K562 (cell line): ENCODE results near the gene NFKBIA. TPM values are rescaled to one million over a fixed set of nuclear protein-coding genes. Genes with fewer than 3 reads are reported as not detected.
A peak's percentile ranks its signal among the peaks of the same experiment; 100 is the strongest.

Experiments used
- ATAC-seq: fragments of 200-7000 bp; cut with Tn5 transposase; 3 replicates; pipeline ENCODE4 v1.9.1; 2020; ENCODE audit warnings: moderate library complexity
- BruUV-seq: library from RNA; stranded (reverse); fragments of 400-500 nt; replicated peaks from 2 replicates; lab custom pipeline; 2021; lab: Mats Ljungman, UMichigan
- CTCF ChIA-PET: fragments of 300-600 bp; formaldehyde crosslinking; extraction: SDS; loops from one replicate; lab custom pipeline; 2021; ENCODE audit warnings: low intra/inter-chr PET ratio; lab: Yijun Ruan, JAX
- POLR2A ChIA-PET: fragments of 300-600, 350-650 bp; sonication (Branson Sonifier 250); formaldehyde crosslinking; extraction: SDS; loops from one replicate; lab custom pipeline; 2021; ENCODE audit warnings: antibody characterized with exemption, inconsistent platforms; lab: Yijun Ruan, JAX
- DNase-seq, 4 experiments: peaks; one replicate each; pipeline versions ENCODE4 v3.0.0 to v3.0.0-alpha.2; 2011 to 2018; ENCODE audit warnings: low spot score in 3 of 4, mixed read lengths in 3 of 4; ENCODE audit errors: extremely low read depth in 1 of 4
- FAIRE-seq: peaks from 2 replicates; lab custom pipeline; 2011; peaks lifted over from hg19 to GRCh38; lab: Jason Lieb, UNC
- H2AFZ ChIP-seq: 2 replicates; pipeline ENCODE4 v1.6.0; 2011; ENCODE audit warnings: low read depth, low read length, control low read depth, inconsistent platforms
- H3K27ac ChIP-seq: fragments of 200-600 bp; 3 replicates; pipeline ENCODE4 v1.8.0; 2011; ENCODE audit warnings: low read depth, mild to moderate bottlenecking, control low read depth, inconsistent platforms, low read length, moderate library complexity, mixed read lengths; ENCODE audit errors: extremely low read depth
- H3K27me3 ChIP-seq, 2 experiments: fragments of 300-600 bp in 1 of 2; 2 replicates in 1 of 2; 3 replicates in 1 of 2; pipeline versions ENCODE4 v1.6.0 to v1.8.0; 2011; ENCODE audit warnings: inconsistent platforms in 2 of 2, low read length in 2 of 2, mild to moderate bottlenecking in 1 of 2, mixed read lengths in 1 of 2, moderate library complexity in 1 of 2; ENCODE audit not compliant: control insufficient read depth in 2 of 2, insufficient read depth in 2 of 2
- H3K36me3 ChIP-seq: fragments of 300-600 bp; 3 replicates; pipeline ENCODE4 v1.8.0; 2011; ENCODE audit warnings: mild to moderate bottlenecking, low read length, inconsistent platforms; ENCODE audit not compliant: control insufficient read depth, insufficient read depth
- H3K4me1 ChIP-seq, 2 experiments: fragments of 200-600 bp in 1 of 2; replicated peaks in 1 of 2; 2 replicates in 1 of 2; 3 replicates in 1 of 2; pipeline versions ENCODE4 v1.5.1 to v1.8.0; 2011; ENCODE audit warnings: inconsistent platforms in 2 of 2, low read length in 2 of 2, mild to moderate bottlenecking in 1 of 2, mixed read lengths in 1 of 2, moderate library complexity in 1 of 2; ENCODE audit not compliant: control insufficient read depth in 2 of 2, insufficient read depth in 2 of 2
- H3K4me2 ChIP-seq: 2 replicates; pipeline ENCODE4 v1.6.1; 2011; ENCODE audit warnings: low read length, control low read depth, inconsistent platforms, mixed read lengths; ENCODE audit not compliant: insufficient read depth
- H3K4me3 ChIP-seq: fragments of 200-600 bp; sonication (generic), shearing (Covaris generic); 2 replicates; pipeline ENCODE4 v1.5.1; 2016; ENCODE audit warnings: control low read depth, inconsistent platforms
- H3K79me2 ChIP-seq: fragments of 200-600 bp; 3 replicates; pipeline ENCODE4 v1.8.0; 2011; ENCODE audit warnings: low read length, inconsistent platforms; ENCODE audit not compliant: control insufficient read depth, insufficient read depth
- H3K9ac ChIP-seq, 2 experiments: 2 replicates each; pipeline versions ENCODE4 v1.6.0 to v1.6.1; 2011; ENCODE audit warnings: low read depth in 2 of 2, low read length in 2 of 2, control low read depth in 1 of 2, inconsistent platforms in 1 of 2, mild to moderate bottlenecking in 1 of 2, mixed read lengths in 1 of 2; ENCODE audit not compliant: insufficient read depth in 1 of 2
- H3K9me1 ChIP-seq: one replicate; pipeline ENCODE4 v1.6.0; 2011; ENCODE audit warnings: inconsistent platforms, mild to moderate bottlenecking, low read length, moderate library complexity; ENCODE audit not compliant: control insufficient read depth, insufficient read depth
- H3K9me3 ChIP-seq: replicated peaks from 2 replicates; pipeline ENCODE4 v1.5.1; 2011; ENCODE audit warnings: low read depth, low read length, inconsistent platforms; ENCODE audit not compliant: control insufficient read depth, insufficient read depth
- H4K20me1 ChIP-seq: replicated peaks from 2 replicates; pipeline ENCODE4 v1.6.1; 2011; ENCODE audit warnings: low read length, inconsistent platforms, mixed read lengths; ENCODE audit not compliant: control insufficient read depth, insufficient read depth
- ARID2 ChIP-seq: fragments of 450-650 bp; IDR thresholded peaks from 2 replicates; pipeline ENCODE4 v1.6.1; 2017; ENCODE audit warnings: antibody characterized with exemption, mild to moderate bottlenecking
- LEF1 ChIP-seq: fragments of 450-650 bp; IDR thresholded peaks from 2 replicates; pipeline ENCODE4 v1.6.1; 2016; ENCODE audit warnings: mild to moderate bottlenecking
- MTA2 ChIP-seq: fragments of 450-650 bp; IDR thresholded peaks from 2 replicates; pipeline ENCODE4 v1.6.1; 2016; ENCODE audit warnings: low read depth
- POLR3A ChIP-seq: IDR thresholded peaks from 2 replicates; pipeline ENCODE4 v1.6.1; 2011; ENCODE audit warnings: borderline replicate concordance, mild to moderate bottlenecking, moderate library complexity; ENCODE audit not compliant: insufficient read length, insufficient read depth; ENCODE audit errors: extremely low read depth
- SAP30 ChIP-seq: fragments of 200-600 bp; sonication (generic); IDR thresholded peaks from 2 replicates; pipeline ENCODE4 v1.6.1; 2012; ENCODE audit warnings: borderline replicate concordance, low read depth, mild to moderate bottlenecking, moderate library complexity, low read length, control low read depth, inconsistent platforms; ENCODE audit not compliant: insufficient read depth, poor library complexity, severe bottlenecking
- ZBTB12 ChIP-seq: fragments of 250-450 bp; sonication (Bioruptor Pico); IDR thresholded peaks from 2 replicates; pipeline ENCODE4 v1.4.0; 2020
- ZKSCAN3 ChIP-seq: fragments of 250-450 bp; sonication (Bioruptor Pico); IDR thresholded peaks from 2 replicates; pipeline ENCODE4 v1.4.0; 2020
- ZNF57 ChIP-seq: fragments of 450-650 bp; formaldehyde crosslinking; IDR thresholded peaks from 2 replicates; pipeline ENCODE4 v1.4.0; 2020; ENCODE audit warnings: mild to moderate bottlenecking, moderate library complexity
- ZNF77 ChIP-seq: fragments of 250-450 bp; sonication (Bioruptor Pico); IDR thresholded peaks from 2 replicates; pipeline ENCODE4 v1.5.0; 2020
- WGBS: fragments of 100-300 bp; shearing (Covaris generic); methylation state at CpG from one replicate; pipeline ENCODE4 v1.1.6; 2016; ENCODE audit warnings: low coverage, mixed read lengths; ENCODE audit not compliant: insufficient coverage; ENCODE audit errors: missing lambda C conversion rate; 5-methylcytosine and 5-hydroxymethylcytosine counted together
- in situ Hi-C: fragments of 300-500 bp; cut with MboI; formaldehyde crosslinking; loops from 4 replicates; pipeline ENCODE4 v1.15.0; 2018; ENCODE audit warnings: inconsistent platforms, mixed read lengths
- intact Hi-C: fragments of 100-400 bp; cut with micrococcal nuclease; formaldehyde crosslinking; loops from 2 replicates; pipeline ENCODE4 v1.14.2; 2022
- polyA plus RNA-seq, 8 experiments: library from polyadenylated mRNA; depleted of rRNA in 4 of 8; stranded (reverse) in 5 of 8; unstranded in 3 of 8; fragments of >200 nt; fragmentation: Nextera tagmentation in 2 of 8; fragmentation: Illumina TruSeq in 1 of 8; extraction: Ambion mirVana in 2 of 8; extraction: Trizol in 1 of 8; gene quantifications; 2 replicates each; pipeline versions ENCODE4 v1.2.1 to v1.2.3, GENCODE V29; 2011 to 2014; ENCODE audit warnings: inconsistent platforms in 1 of 8, missing spikeins in 1 of 8
- total RNA-seq, 7 experiments: library from RNA; depleted of rRNA in 6 of 7; stranded (reverse); fragments of >200 nt in 6 of 7; fragmentation: Illumina TruSeq in 2 of 7; extraction: Trizol in 2 of 7; gene quantifications; 2 replicates each; pipeline versions ENCODE4 v1.2.1 to v1.2.3, GENCODE V29; 2011 to 2021; ENCODE audit warnings: low replicate concordance in 1 of 7

The NFKBIA gene
- total and polyA plus RNA-seq, 9 of the 15 experiments (the other 6 are each of a cell fraction or from before 2014, with no cell fraction given) = 6.9 to 31.8 (median 18.2) TPM

DNA sequence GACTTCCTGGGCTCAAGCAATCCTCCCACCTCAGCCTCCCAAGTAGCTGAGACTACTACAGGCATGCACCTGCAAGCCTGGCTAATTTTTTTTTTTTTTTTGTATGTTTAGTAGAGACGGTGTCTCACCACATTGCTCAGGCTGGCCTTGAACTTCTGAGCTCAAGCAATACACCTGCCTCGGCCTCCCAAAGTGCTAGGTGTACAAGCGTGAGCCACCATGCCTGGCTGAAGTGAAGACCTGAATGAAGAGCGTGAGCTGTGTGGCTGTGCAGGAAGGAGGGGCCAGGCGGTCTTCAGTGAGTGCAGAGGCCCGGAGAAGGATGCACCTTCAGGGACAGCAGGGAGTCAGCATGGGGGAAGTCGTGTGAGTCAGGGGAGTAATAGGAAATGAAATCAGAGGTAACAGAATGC lies 14.9 kb upstream of the NFKBIA start:
- peaks cover 0 to 4% of the 10 kb centered on the region in 2 experiments; a peak in 3 of 5 replicates for H3K4me1 ChIP-seq
- H3K27ac ChIP-seq = no peak overlapping the region
- TF ChIP-seq MTA2 (no peak), POLR3A (no peak), ZBTB12 (CRISPR knock-in tag) (no peak), LEF1 (no peak), ZNF77 (no peak), ZKSCAN3 (no peak), SAP30 (no peak), ZNF57 (CRISPR knock-in tag) (no peak), ARID2 (no peak)
- no peaks in the 10 kb centered on the region for H3K27me3 ChIP-seq
- intact Hi-C loops (loop anchor here (10.0 kb wide), 2 partner anchors 435 to 1085 kb away; partner anchors contain the start of gene SRP54), in situ Hi-C loops (loop anchor here (25.0 kb wide), 1 partner anchor 1082 kb away; no protein-coding TSS in a partner anchor)
- no peak overlapping the region for H3K9ac ChIP-seq
- 35% methylated on average over 7 of the region's 7 CpGs for WGBS
- H3K79me2 ChIP-seq = no peaks in the 10 kb centered on the region
- H3K36me3 ChIP-seq = no peaks in the 10 kb centered on the region
- H4K20me1 ChIP-seq = no peaks in the 10 kb centered on the region
- no TSS peak for BruUV-seq
- peak; percentile 45 for ATAC-seq
- H3K9me3 ChIP-seq = no peaks in the 10 kb centered on the region
- POLR2A ChIA-PET = no interaction called here
- no peak overlapping the region for H3K4me2 ChIP-seq
- no peak for DNase-seq
- CTCF ChIA-PET = no interaction called here
- no peaks in the 10 kb centered on the region for H3K9me1 ChIP-seq
- H2AFZ ChIP-seq = no peak overlapping the region
- no peak overlapping the region for H3K4me3 ChIP-seq
- no peak for FAIRE-seq
